Measurements from ENCODE around the gene LRRC23. TPM values are rescaled to one million over a fixed set of nuclear protein-coding genes. Genes with fewer than 3 reads are reported as not detected.

LRRC23 gene
- total RNA-seq, 1 donor from 2014 or later = 10.1 TPM

DNA sequence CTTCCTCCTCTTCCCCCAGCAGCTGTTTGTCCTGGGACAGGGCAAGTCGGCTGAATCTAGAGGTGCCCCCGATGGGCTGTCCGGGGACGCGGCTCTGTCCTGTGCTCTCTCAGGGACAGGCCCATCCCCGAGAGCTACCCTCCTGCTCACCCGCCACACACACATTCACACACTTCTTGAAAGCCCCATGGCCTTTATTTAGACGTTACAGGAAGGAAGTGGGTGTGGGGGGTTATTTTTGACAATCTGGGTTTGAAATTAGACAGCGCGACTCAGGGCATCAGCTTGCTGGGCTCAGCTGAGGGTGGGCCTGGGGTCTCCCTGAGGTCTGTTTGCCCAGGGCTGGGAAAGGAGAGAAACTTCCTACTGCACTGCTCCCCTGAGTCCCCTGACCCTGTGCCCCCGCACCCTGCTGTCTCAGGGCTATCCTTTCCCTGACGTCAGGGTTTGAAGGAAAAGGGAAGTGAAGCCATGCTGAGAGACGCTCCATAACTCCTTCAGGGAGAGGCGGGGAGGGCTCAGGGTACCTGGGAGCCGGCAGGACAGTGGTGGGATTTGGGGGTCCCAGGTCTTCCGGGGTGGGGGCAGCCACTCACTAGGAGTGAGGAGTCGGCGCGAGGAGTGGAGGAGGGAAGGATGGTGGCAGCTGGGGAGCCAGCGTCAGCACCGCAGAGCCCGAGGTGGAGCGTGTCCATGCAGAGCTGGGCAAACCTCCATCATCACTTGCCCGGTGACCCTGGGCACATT lies 54.6 kb downstream of the LRRC23 start:
- Mint-ChIP-seq H3K27ac (no peak overlapping the region), H3K4me1 (ENCODE audit: unreplicated experiment) (peaks cover 10% of the 10 kb centered on the region), H3K4me3 (no peak overlapping the region), H3K9me3 (no peaks in the 10 kb centered on the region), H3K27me3 (no peaks in the 10 kb centered on the region), H3K36me3 (peaks cover 2% of the 10 kb centered on the region)
- no peak for TF ChIP-seq CTCF (conservative IDR thresholded peaks at IDR 0.05)
- no peak for DNase-seq (ENCODE audit: extremely low spot score, unreplicated experiment)

DNA sequence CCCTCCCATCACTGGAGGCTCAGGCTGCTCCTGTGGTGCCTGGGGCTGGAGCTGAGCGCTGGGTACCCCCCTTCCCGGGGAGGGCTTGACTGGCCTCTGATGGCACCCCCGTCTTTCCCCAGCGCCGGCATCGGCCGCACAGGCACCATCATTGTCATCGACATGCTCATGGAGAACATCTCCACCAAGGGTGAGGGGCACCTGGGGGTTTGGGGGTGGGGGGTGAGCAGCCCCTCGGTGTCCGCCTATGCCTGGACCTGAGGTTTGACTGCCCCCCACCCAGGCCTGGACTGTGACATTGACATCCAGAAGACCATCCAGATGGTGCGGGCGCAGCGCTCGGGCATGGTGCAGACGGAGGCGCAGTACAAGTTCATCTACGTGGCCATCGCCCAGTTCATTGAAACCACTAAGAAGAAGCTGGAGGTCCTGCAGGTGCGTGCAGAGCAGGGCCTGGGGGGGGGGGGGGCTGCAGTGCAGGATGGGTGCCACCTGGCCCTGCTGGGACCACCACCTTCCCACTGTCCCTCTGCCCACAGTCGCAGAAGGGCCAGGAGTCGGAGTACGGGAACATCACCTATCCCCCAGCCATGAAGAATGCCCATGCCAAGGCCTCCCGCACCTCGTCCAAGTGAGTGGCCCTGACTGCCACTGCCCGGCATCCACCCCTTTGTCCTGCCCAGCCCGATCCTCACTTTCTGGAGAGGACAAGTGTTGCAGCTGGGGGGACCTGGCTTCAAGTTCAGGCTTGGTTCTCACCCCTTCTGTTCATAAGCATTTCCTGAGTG lies 55.4 kb downstream of the LRRC23 start:
- no peak for TF ChIP-seq CTCF (conservative IDR thresholded peaks at IDR 0.05)
- H3K4me1 Mint-ChIP-seq (ENCODE audit: unreplicated experiment) = peaks cover 11% of the 10 kb centered on the region
- H3K27me3 Mint-ChIP-seq = no peaks in the 10 kb centered on the region
- peak overlapping the region; percentile 59 for H3K4me3 Mint-ChIP-seq
- peaks cover 5% of the 10 kb centered on the region for H3K36me3 Mint-ChIP-seq
- H3K27ac Mint-ChIP-seq = peak overlapping the region; percentile 99
- DNase-seq (ENCODE audit: extremely low spot score, unreplicated experiment) = no peak
- H3K9me3 Mint-ChIP-seq = no peaks in the 10 kb centered on the region

DNA sequence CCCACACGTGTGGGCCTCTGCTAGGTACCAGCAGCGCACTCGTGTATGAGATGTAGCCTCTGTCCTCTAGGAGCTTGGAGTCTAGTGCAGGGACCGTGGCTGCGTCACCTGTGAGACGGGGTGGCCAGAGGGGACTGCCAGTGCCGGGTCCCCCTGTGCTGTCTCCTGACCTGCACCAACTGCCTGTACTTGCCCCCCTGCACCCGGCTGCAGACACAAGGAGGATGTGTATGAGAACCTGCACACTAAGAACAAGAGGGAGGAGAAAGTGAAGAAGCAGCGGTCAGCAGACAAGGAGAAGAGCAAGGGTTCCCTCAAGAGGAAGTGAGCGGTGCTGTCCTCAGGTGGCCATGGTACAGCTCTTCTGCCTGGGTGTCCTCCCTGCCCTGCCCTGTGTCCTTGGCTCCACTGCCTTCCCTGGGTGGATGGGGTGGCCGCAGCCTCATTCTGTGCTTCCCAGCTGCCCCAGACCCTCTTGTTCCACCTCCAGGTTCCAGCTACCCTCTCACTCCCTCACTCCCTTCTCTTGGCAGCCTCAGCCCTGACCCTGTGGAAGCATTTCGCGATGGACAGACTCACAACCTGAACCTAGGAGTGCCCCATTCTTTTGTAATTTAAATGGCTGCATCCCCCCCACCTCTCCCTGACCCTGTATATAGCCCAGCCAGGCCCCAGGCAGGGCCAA lies 56.1 kb downstream of the LRRC23 start:
- no peak for DNase-seq (ENCODE audit: extremely low spot score, unreplicated experiment)
- Mint-ChIP-seq H3K27ac (peak overlapping the region; percentile 99), H3K36me3 (peaks cover 13% of the 10 kb centered on the region), H3K4me1 (ENCODE audit: unreplicated experiment) (peaks cover 18% of the 10 kb centered on the region), H3K27me3 (no peaks in the 10 kb centered on the region), H3K9me3 (no peaks in the 10 kb centered on the region), H3K4me3 (peak overlapping the region; percentile 59)
- no peak for TF ChIP-seq CTCF (conservative IDR thresholded peaks at IDR 0.05)

- H3K4me3 Mint-ChIP-seq = peak overlapping the region; percentile 95
- peak overlapping the region; percentile 99 for H3K27ac Mint-ChIP-seq
- peaks cover 15% of the 10 kb centered on the region for H3K36me3 Mint-ChIP-seq
- no peak for TF ChIP-seq CTCF (conservative IDR thresholded peaks at IDR 0.05)
- no peaks in the 10 kb centered on the region for H3K9me3 Mint-ChIP-seq
- H3K27me3 Mint-ChIP-seq = no peaks in the 10 kb centered on the region
- H3K4me1 Mint-ChIP-seq (ENCODE audit: unreplicated experiment) = peaks cover 18% of the 10 kb centered on the region
- no peak for DNase-seq (ENCODE audit: extremely low spot score, unreplicated experiment)
These were observed 56.7 kb downstream of the LRRC23 start for GRCh38 chr12:6961278-6961694.

- H3K4me1 Mint-ChIP-seq (ENCODE audit: unreplicated experiment) = peaks cover 18% of the 10 kb centered on the region
- H3K9me3 Mint-ChIP-seq = no peaks in the 10 kb centered on the region
- peaks cover 18% of the 10 kb centered on the region for H3K36me3 Mint-ChIP-seq
- peak overlapping the region; percentile 95 for H3K4me3 Mint-ChIP-seq
- peak overlapping the region; percentile 99 for H3K27ac Mint-ChIP-seq
- DNase-seq (ENCODE audit: extremely low spot score, unreplicated experiment) = no peak
- peak; percentile 73 for TF ChIP-seq CTCF (conservative IDR thresholded peaks at IDR 0.05)
- no peaks in the 10 kb centered on the region for H3K27me3 Mint-ChIP-seq
These were observed 57.2 kb downstream of the LRRC23 start for GRCh38 chr12:6961695-6962284.
